OCI-LY3 (cell line): Measurements from ENCODE around the gene MSTN.

Experiments used
- H2AFZ ChIP-seq: fragments of 200-600, 300-600 bp; shearing (Covaris generic); 2 replicates; pipeline ENCODE4 v1.6.0; 2014; ENCODE audit warnings: antibody characterized with exemption, low read depth, low read length
- H3K27ac ChIP-seq: fragments of 200-600, 300-600 bp; sonication (generic); 2 replicates; pipeline ENCODE4 v1.5.1; 2014; ENCODE audit warnings: mild to moderate bottlenecking, low read length, moderate library complexity, mixed read lengths
- H3K27me3 ChIP-seq: fragments of 200-600, 300-600 bp; sonication (generic); 2 replicates; pipeline ENCODE4 v1.6.1; 2014; ENCODE audit warnings: low read depth, low read length, mixed read lengths
- H3K36me3 ChIP-seq: fragments of 200-600, 300-600 bp; sonication (generic); replicated peaks from 2 replicates; pipeline ENCODE3; 2014; ENCODE audit warnings: low read depth, low read length, mixed read lengths
- H3K4me1 ChIP-seq: fragments of 300-600, 200-600 bp; sonication (generic); 2 replicates; pipeline ENCODE4 v1.6.1; 2014; ENCODE audit warnings: low read length, mixed read lengths
- H3K4me2 ChIP-seq: fragments of 200-600, 300-600 bp; sonication (generic); 2 replicates; pipeline ENCODE4 v1.6.1; 2014; ENCODE audit warnings: low read length, mixed read lengths
- H3K4me3 ChIP-seq: fragments of 300-600, 200-600 bp; sonication (generic); 2 replicates; pipeline ENCODE4 v1.5.1; 2014; ENCODE audit warnings: antibody characterized with exemption, mild to moderate bottlenecking, low read length, moderate library complexity
- H3K79me2 ChIP-seq: fragments of 300-600, 200-600 bp; shearing (Covaris generic); 2 replicates; pipeline ENCODE4 v1.6.1; 2014; ENCODE audit warnings: mild to moderate bottlenecking, low read length, mixed read lengths
- H3K9ac ChIP-seq: fragments of 300-600, 200-600 bp; shearing (Covaris generic); 2 replicates; pipeline ENCODE4 v1.6.0; 2014; ENCODE audit warnings: mild to moderate bottlenecking, low read length, moderate library complexity
- H3K9me3 ChIP-seq: fragments of 200-600, 300-600 bp; shearing (Covaris generic); 2 replicates; pipeline ENCODE4 v1.6.1; 2014; ENCODE audit warnings: low read length, mixed read lengths; ENCODE audit not compliant: insufficient read depth
- H4K20me1 ChIP-seq: fragments of 200-600, 300-600 bp; sonication (generic); 2 replicates; pipeline ENCODE4 v1.6.1; 2016; ENCODE audit warnings: low read length, mixed read lengths; ENCODE audit not compliant: insufficient read depth
- CTCF ChIP-seq: fragments of 200-600, 300-600 bp; sonication (generic); IDR thresholded peaks from 2 replicates; pipeline ENCODE4 v1.5.1; 2014; ENCODE audit warnings: antibody characterized with exemption, low read length, low read depth
- EZH2phosphoT487 ChIP-seq: fragments of 200-600 bp; shearing (Covaris generic); IDR thresholded peaks from 2 replicates; pipeline ENCODE4 v1.6.1; 2018; ENCODE audit warnings: antibody characterized with exemption, mixed run types, low read depth

The MSTN gene

GRCh38 chr2:190069936-190070696 lies 7.6 kb upstream of the MSTN start:
- H4K20me1 ChIP-seq = no peaks in the 10 kb centered on the region
- H3K27me3 ChIP-seq = no peaks in the 10 kb centered on the region
- no peaks in the 10 kb centered on the region for H3K36me3 ChIP-seq
- no peak overlapping the region for H3K9ac ChIP-seq
- H3K4me2 ChIP-seq = no peak overlapping the region
- TF ChIP-seq CTCF (peak; percentile 63), EZH2phosphoT487 (no peak)
- no peak overlapping the region for H3K4me3 ChIP-seq
- 0 out of 2 replicates have a peak, but pooled peaks cover 4% of the 10 kb centered on the region for H3K4me1 ChIP-seq
- no peak overlapping the region for H3K27ac ChIP-seq
- H3K9me3 ChIP-seq = no peaks in the 10 kb centered on the region
- no peak overlapping the region for H2AFZ ChIP-seq
- no peaks in the 10 kb centered on the region for H3K79me2 ChIP-seq

- Histone ChIP-seq H3K36me3 (no peaks in the 10 kb centered on the region), H2AFZ (peak overlapping the region; percentile 49), H3K4me1 (0 out of 2 replicates have a peak, but pooled peaks cover 4% of the 10 kb centered on the region), H3K79me2 (no peaks in the 10 kb centered on the region), H3K4me2 (no peak overlapping the region), H3K9me3 (no peaks in the 10 kb centered on the region), H3K27me3 (no peaks in the 10 kb centered on the region), H4K20me1 (no peaks in the 10 kb centered on the region), H3K4me3 (no peak overlapping the region), H3K9ac (no peak overlapping the region), H3K27ac (no peak overlapping the region)
- TF ChIP-seq EZH2phosphoT487 = no peak
Measured at GRCh38 chr2:190068764-190069163, 6.2 kb upstream of the MSTN start.

GRCh38 chr2:190065839-190066238 lies 3.3 kb upstream of the MSTN start:
- Histone ChIP-seq H3K9ac (no peak overlapping the region), H3K36me3 (no peaks in the 10 kb centered on the region), H4K20me1 (no peaks in the 10 kb centered on the region), H3K27ac (no peak overlapping the region), H3K79me2 (no peaks in the 10 kb centered on the region), H3K4me1 (no peaks in the 10 kb centered on the region), H3K4me3 (no peak overlapping the region), H3K9me3 (no peaks in the 10 kb centered on the region), H2AFZ (no peak overlapping the region), H3K27me3 (no peaks in the 10 kb centered on the region), H3K4me2 (no peak overlapping the region)
- TF ChIP-seq EZH2phosphoT487 (no peak), CTCF (no peak)

- TF ChIP-seq CTCF = no peak
- no peak for TF ChIP-seq EZH2phosphoT487
- Histone ChIP-seq H3K79me2 (no peaks in the 10 kb centered on the region), H3K9ac (no peak overlapping the region), H3K36me3 (no peaks in the 10 kb centered on the region), H2AFZ (no peak overlapping the region), H3K27me3 (no peaks in the 10 kb centered on the region), H3K4me3 (no peak overlapping the region), H4K20me1 (no peaks in the 10 kb centered on the region), H3K9me3 (no peaks in the 10 kb centered on the region), H3K4me1 (no peaks in the 10 kb centered on the region), H3K27ac (no peak overlapping the region), H3K4me2 (no peak overlapping the region)
Measured at GRCh38 chr2:190063624-190064023, 1.1 kb upstream of the MSTN start.
